Germinal center (tissue), 1 donor: ENCODE data around the gene PPIF.

ENCODE experiments used
- DNase-seq: peaks from one replicate; pipeline ENCODE4 v3.0.0; 2012; ENCODE audit warnings: mixed read lengths, low spot score

Gene PPIF

GRCh38 chr10:79402951-79403350, 55.7 kb downstream of the PPIF start:
- DNase-seq: no peak

- no peak for DNase-seq
Observed at GRCh38 chr10:79403441-79404230, 56.4 kb downstream of the PPIF start.

GRCh38 chr10:79404231-79404609, 57.0 kb downstream of the PPIF start:
- DNase-seq: no peak

- no peak for DNase-seq
Observed at GRCh38 chr10:79404690-79405131, 57.4 kb downstream of the PPIF start.
